HEK293 (cell line): ENCODE data around the gene GPR146.

Experiments used
- CTCF ChIA-PET: fragments of 350-600 bp; formaldehyde crosslinking; extraction: SDS; loops from one replicate; lab custom pipeline; 2021; ENCODE audit warnings: antibody characterized with exemption; lab: Yijun Ruan, JAX
- POLR2A ChIA-PET: fragments of 300-600 bp; formaldehyde crosslinking; extraction: SDS; loops from one replicate; lab custom pipeline; 2020; ENCODE audit warnings: antibody characterized with exemption, inconsistent platforms; lab: Yijun Ruan, JAX
- H3K27ac ChIP-seq: fragments of 200-500 bp; sonication (Bioruptor generic); 2 replicates; pipeline ENCODE4 v1.5.1; 2014; ENCODE audit warnings: low read depth, low read length, control low read depth, inconsistent platforms; ENCODE audit errors: extremely low read depth
- H3K36me3 ChIP-seq, 2 experiments: fragments of 200-500 bp in 1 of 2; sonication (Bioruptor generic) in 1 of 2; 1 replicate in 1 of 2; 2 replicates in 1 of 2; pipeline ENCODE4 v1.5.1; 2014 to 2017; ENCODE audit warnings: inconsistent platforms in 2 of 2, low read length in 2 of 2; ENCODE audit not compliant: control insufficient read depth in 2 of 2, insufficient read depth in 1 of 2
- H3K4me1 ChIP-seq: fragments of 200-500 bp; sonication (Bioruptor generic); 2 replicates; pipeline ENCODE4 v1.5.1; 2014; ENCODE audit warnings: mild to moderate bottlenecking, low read length, inconsistent platforms; ENCODE audit not compliant: control insufficient read depth, insufficient read depth
- H3K4me3 ChIP-seq: 2 replicates; pipeline ENCODE4 v1.5.1; 2011; ENCODE audit warnings: low read depth, mild to moderate bottlenecking, control low read depth, low read length, moderate library complexity
- H3K9me3 ChIP-seq: fragments of 200-500 bp; sonication (Bioruptor generic); 2 replicates; pipeline ENCODE4 v1.5.1; 2014; ENCODE audit warnings: low read depth, low read length, inconsistent platforms; ENCODE audit not compliant: control insufficient read depth, insufficient read depth
- BCL6B ChIP-seq: fragments of 450-650 bp; formaldehyde crosslinking; IDR thresholded peaks from 2 replicates; pipeline ENCODE4 v1.5.1; 2017; ENCODE audit warnings: missing biosample characterization, missing genetic modification characterization
- EGR2 ChIP-seq: fragments of 450-650 bp; formaldehyde crosslinking; IDR thresholded peaks from 2 replicates; pipeline ENCODE4 v1.5.1; 2016; ENCODE audit warnings: low read depth, missing biosample characterization, missing genetic modification characterization
- ELK4 ChIP-seq: IDR thresholded peaks from 2 replicates; pipeline ENCODE4 v1.6.1; 2011; ENCODE audit warnings: mild to moderate bottlenecking, low read depth, low read length, borderline replicate concordance
- HOXA7 ChIP-seq: sonication (generic); formaldehyde crosslinking; IDR thresholded peaks from 2 replicates; pipeline ENCODE4 v1.8.1; 2022; ENCODE audit warnings: missing genetic modification reagents, borderline replicate concordance
- IKZF3 ChIP-seq: fragments of 450-650 bp; IDR thresholded peaks from 2 replicates; pipeline ENCODE4 v1.5.0; 2018; ENCODE audit warnings: missing biosample characterization, mild to moderate bottlenecking, missing genetic modification characterization, moderate library complexity
- PRDM10 ChIP-seq: fragments of 450-650 bp; formaldehyde crosslinking; IDR thresholded peaks from 2 replicates; pipeline ENCODE4 v1.5.1; 2016; ENCODE audit warnings: missing biosample characterization, missing genetic modification characterization
- ZBTB8A ChIP-seq: fragments of 450-650 bp; formaldehyde crosslinking; IDR thresholded peaks from 2 replicates; pipeline ENCODE4 v1.5.1; 2016; ENCODE audit warnings: missing biosample characterization, missing genetic modification characterization
- ZNF146 ChIP-seq: fragments of 450-650 bp; formaldehyde crosslinking; IDR thresholded peaks from 2 replicates; pipeline ENCODE4 v1.5.1; 2016; ENCODE audit warnings: missing biosample characterization, missing genetic modification characterization
- ZNF184 ChIP-seq: fragments of 450-650 bp; IDR thresholded peaks from 2 replicates; pipeline ENCODE4 v1.5.1; 2018; ENCODE audit warnings: missing biosample characterization, mild to moderate bottlenecking, missing genetic modification characterization
- ZNF221 ChIP-seq: fragments of 450-650 bp; formaldehyde crosslinking; IDR thresholded peaks from 2 replicates; pipeline ENCODE4 v1.5.1; 2017; ENCODE audit warnings: missing biosample characterization, missing genetic modification characterization, borderline replicate concordance
- ZNF48 ChIP-seq: fragments of 450-650 bp; formaldehyde crosslinking; IDR thresholded peaks from 2 replicates; pipeline ENCODE4 v1.5.1; 2016; ENCODE audit warnings: missing biosample characterization, missing genetic modification characterization
- ZNF529 ChIP-seq: fragments of 450-650 bp; formaldehyde crosslinking; IDR thresholded peaks from 2 replicates; pipeline ENCODE4 v1.5.1; 2017; ENCODE audit warnings: missing genetic modification characterization, missing biosample characterization; ENCODE audit not compliant: insufficient replicate concordance
- ZNF530 ChIP-seq: fragments of 450-650 bp; formaldehyde crosslinking; IDR thresholded peaks from 2 replicates; pipeline ENCODE4 v1.5.1; 2016; ENCODE audit warnings: low read depth, missing biosample characterization, missing genetic modification characterization
- ZNF548 ChIP-seq: fragments of 450-650 bp; formaldehyde crosslinking; IDR thresholded peaks from 2 replicates; pipeline ENCODE4 v1.5.1; 2016; ENCODE audit warnings: missing biosample characterization, missing genetic modification characterization
- ZNF558 ChIP-seq: fragments of 450-650 bp; formaldehyde crosslinking; IDR thresholded peaks from 2 replicates; pipeline ENCODE4 v1.5.1; 2016; ENCODE audit warnings: missing biosample characterization, missing genetic modification characterization
- ZNF580 ChIP-seq: fragments of 450-650 bp; formaldehyde crosslinking; IDR thresholded peaks from 2 replicates; pipeline ENCODE4 v1.5.1; 2016; ENCODE audit warnings: missing biosample characterization, missing genetic modification characterization
- ZNF600 ChIP-seq: fragments of 450-650 bp; formaldehyde crosslinking; IDR thresholded peaks from 2 replicates; pipeline ENCODE4 v1.5.1; 2016; ENCODE audit warnings: missing biosample characterization, missing genetic modification characterization
- ZNF610 ChIP-seq: fragments of 450-650 bp; formaldehyde crosslinking; IDR thresholded peaks from 2 replicates; pipeline ENCODE4 v1.5.1; 2016; ENCODE audit warnings: missing biosample characterization, missing genetic modification characterization, borderline replicate concordance
- ZNF626 ChIP-seq: fragments of 450-650 bp; sonication (Bioruptor Pico); formaldehyde crosslinking; IDR thresholded peaks from 2 replicates; pipeline ENCODE4 v1.5.1; 2018; ENCODE audit warnings: missing biosample characterization, missing genetic modification characterization, inconsistent platforms
- ZNF654 ChIP-seq: fragments of 450-650 bp; formaldehyde crosslinking; IDR thresholded peaks from 2 replicates; pipeline ENCODE4 v1.5.1; 2016; ENCODE audit warnings: low read depth, missing biosample characterization, missing genetic modification characterization
- ZNF677 ChIP-seq: fragments of 450-650 bp; IDR thresholded peaks from 2 replicates; pipeline ENCODE4 v1.5.0; 2018; ENCODE audit warnings: missing biosample characterization, mild to moderate bottlenecking, missing genetic modification characterization, moderate library complexity
- ZNF830 ChIP-seq: fragments of 450-650 bp; IDR thresholded peaks from 2 replicates; pipeline ENCODE4 v1.5.0; 2018; ENCODE audit warnings: missing biosample characterization, missing genetic modification characterization, low read depth, mild to moderate bottlenecking, moderate library complexity
- ZNF837 ChIP-seq: fragments of 450-650 bp; formaldehyde crosslinking; IDR thresholded peaks from 2 replicates; pipeline ENCODE4 v1.5.1; 2016; ENCODE audit warnings: missing biosample characterization, missing genetic modification characterization
- ZSCAN5A ChIP-seq: fragments of 450-650 bp; formaldehyde crosslinking; IDR thresholded peaks from 2 replicates; pipeline ENCODE4 v1.5.1; 2016; ENCODE audit warnings: missing biosample characterization, missing genetic modification characterization

Gene GPR146

GRCh38 chr7:1080252-1080920 is 36.0 kb downstream of the GPR146 start:
- CTCF ChIA-PET = interaction anchor here (0.7 to 1.8 kb wide), 4 partner anchors 10 to 55 kb away, joined by 3 to 8 read pairs (median 4); no protein-coding TSS in a partner anchor
- Histone ChIP-seq H3K27ac (no peak overlapping the region), H3K4me1 (peaks cover 8% of the 10 kb centered on the region), H3K9me3 (no peaks in the 10 kb centered on the region)
- no peak for TF ChIP-seq ZNF600 (tag by site-specific recombination)
- no peak for TF ChIP-seq ZNF837 (tag by site-specific recombination)
- no peak for TF ChIP-seq PRDM10 (tag by site-specific recombination)
- TF ChIP-seq, all 188 proteins: peak for 0
- H3K4me3 ChIP-seq = no peak overlapping the region
- POLR2A ChIA-PET = interaction anchor here (0.5 kb wide), 1 partner anchor 71 kb away, joined by 4 read pairs; no protein-coding TSS in a partner anchor
- no peaks in the 10 kb centered on the region for H3K36me3 ChIP-seq

- POLR2A ChIA-PET = no interaction called here
- Histone ChIP-seq H3K36me3 (no peaks in the 10 kb centered on the region), H3K9me3 (no peaks in the 10 kb centered on the region), H3K4me3 (no peak overlapping the region), H3K27ac (no peak overlapping the region), H3K4me1 (peaks cover 8% of the 10 kb centered on the region)
- TF ChIP-seq ZNF654 = no peak
- no peak for TF ChIP-seq EGR2
- no peak for TF ChIP-seq ZNF530 (tag by site-specific recombination)
- no peak for TF ChIP-seq HOXA7 (CRISPR knock-in tag)
- no peak for TF ChIP-seq ZNF677
- no peak for TF ChIP-seq ZNF558
- CTCF ChIA-PET = interaction anchor here (0.7 to 1.2 kb wide), 2 partner anchors 10 to 15 kb away, joined by 3 to 4 read pairs; no protein-coding TSS in a partner anchor
These were observed 36.5 kb downstream of the GPR146 start for GRCh38 chr7:1080921-1081255.

- Histone ChIP-seq H3K9me3 (no peaks in the 10 kb centered on the region), H3K36me3 (no peaks in the 10 kb centered on the region), H3K4me1 (peaks cover 8% of the 10 kb centered on the region), H3K4me3 (no peak overlapping the region), H3K27ac (no peak overlapping the region)
- POLR2A ChIA-PET = no interaction called here
- CTCF ChIA-PET = interaction anchor here (0.6 to 1.2 kb wide), 2 partner anchors 16 to 94 kb away, joined by 3 read pairs; no protein-coding TSS in a partner anchor
- TF ChIP-seq ZNF529 (tag by site-specific recombination) (no peak), ZNF610 (tag by site-specific recombination) (no peak), ZNF48 (tag by site-specific recombination) (no peak), BCL6B (tag by site-specific recombination) (no peak), EGR2 (no peak), ZSCAN5A (tag by site-specific recombination) (no peak), ZNF548 (tag by site-specific recombination) (no peak), ZNF221 (tag by site-specific recombination) (no peak), ZNF184 (no peak), ZNF830 (no peak), ZBTB8A (tag by site-specific recombination) (no peak), ZNF580 (tag by site-specific recombination) (no peak), ZNF146 (tag by site-specific recombination) (no peak), ZNF626 (tag by site-specific recombination) (no peak), IKZF3 (tag by site-specific recombination) (no peak), ELK4 (no peak)
- TF ChIP-seq, all 188 proteins: peak for 0
These were observed 37.0 kb downstream of the GPR146 start for GRCh38 chr7:1081336-1081735.
